Activated naive CD4-positive, alpha-beta T cell treated with anti-CD3 and anti-CD28 coated beads for 36 hours (primary cell): ENCODE results near the gene TLNRD1. TPM values are rescaled to one million over a fixed set of nuclear protein-coding genes. Genes with fewer than 3 reads are reported as not detected.

Experiments
- CTCF ChIA-PET: fragments of 350-600 bp; sonication (Branson Sonifier 250); formaldehyde crosslinking; loops from one replicate; lab custom pipeline; 2021; ENCODE audit warnings: antibody characterized with exemption; lab: Charles Lee
- DNase-seq: peaks from one replicate; pipeline ENCODE4 v3.0.0-alpha.2; 2020
- H3K27ac Mint-ChIP-seq: one replicate; pipeline ENCODE4 v1.8.0; 2021; ENCODE audit warnings: mild to moderate bottlenecking, mixed read lengths
- H3K27me3 Mint-ChIP-seq: one replicate; pipeline ENCODE4 v1.8.0; 2021; ENCODE audit warnings: low read depth, mixed read lengths
- H3K36me3 Mint-ChIP-seq: one replicate; pipeline ENCODE4 v1.8.0; 2021; ENCODE audit warnings: low read depth, mixed read lengths
- H3K4me1 Mint-ChIP-seq: one replicate; pipeline ENCODE4 v1.8.0; 2021; ENCODE audit warnings: low read depth, mixed read lengths
- H3K4me3 Mint-ChIP-seq: one replicate; pipeline ENCODE4 v1.8.0; 2021; ENCODE audit warnings: mild to moderate bottlenecking, moderate library complexity, mixed read lengths
- H3K9me3 Mint-ChIP-seq: one replicate; pipeline ENCODE4 v1.8.0; 2021; ENCODE audit warnings: mixed read lengths
- intact Hi-C: fragments of 100-400 bp; cut with micrococcal nuclease; formaldehyde crosslinking; loops from one replicate; pipeline ENCODE4 v1.15.1; 2023
- microRNA-seq: library from miRNA; unstranded; fragments of <30 nt; microRNA quantifications from one replicate; pipeline ENCODE4 v1.2.0, GENCODE V29; 2022; ENCODE audit warnings: borderline microRNAs expressed, borderline replicate concordance
- total RNA-seq, 2 experiments: library from RNA; stranded (reverse); gene quantifications; one replicate each; pipeline ENCODE4 v1.2.3, GENCODE V29; 2021

Gene TLNRD1
- total RNA-seq, 2 experiments from 2014 or later, result 15.9 to 16.6 TPM

DNA sequence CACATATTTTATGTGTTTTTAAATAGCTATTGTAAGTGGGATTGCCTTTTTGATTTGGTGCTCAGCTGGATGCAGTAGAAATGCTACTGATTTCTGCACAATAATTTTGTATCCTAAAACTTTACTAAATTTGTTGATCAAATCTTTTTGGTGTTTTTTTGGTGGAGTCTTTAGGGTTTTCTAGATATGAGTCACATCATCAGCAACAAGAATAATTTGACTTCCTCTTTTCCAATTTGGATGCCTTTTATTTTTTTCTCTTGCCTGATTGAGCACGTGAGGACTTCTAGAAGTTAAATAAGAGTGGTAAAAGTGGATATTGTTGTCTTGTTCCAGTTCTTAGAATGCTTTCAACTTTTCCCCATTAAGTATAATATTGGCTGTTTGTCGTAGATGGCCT lies 51.3 kb downstream of the TLNRD1 start:
- CTCF ChIA-PET, result no interaction called here
- no peaks in the 10 kb centered on the region for H3K4me1 Mint-ChIP-seq
- no peak overlapping the region for H3K27ac Mint-ChIP-seq
- H3K27me3 Mint-ChIP-seq, result no peaks in the 10 kb centered on the region
- no peak for DNase-seq
- no peak overlapping the region for H3K4me3 Mint-ChIP-seq
- intact Hi-C loops, result no loop called here
- H3K9me3 Mint-ChIP-seq, result no peaks in the 10 kb centered on the region
- H3K36me3 Mint-ChIP-seq, result no peaks in the 10 kb centered on the region

DNA sequence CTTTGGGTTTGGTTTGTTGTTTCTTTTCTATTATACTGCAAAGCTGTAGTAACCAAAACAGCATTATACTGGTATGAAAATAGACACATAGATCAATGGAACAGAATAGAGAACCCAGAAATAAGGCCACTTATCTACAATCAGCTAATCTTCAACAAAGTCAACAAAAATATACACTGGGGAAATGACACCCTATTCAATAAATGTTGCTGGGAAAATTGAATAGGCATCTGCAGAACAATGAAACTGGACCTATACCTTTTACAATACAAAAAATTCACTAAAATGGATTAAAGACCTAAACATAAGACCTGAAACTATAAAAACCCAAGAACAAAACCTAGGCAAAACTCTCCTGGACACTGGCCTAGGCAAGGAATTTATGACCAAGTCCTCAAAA lies 52.9 kb downstream of the TLNRD1 start:
- CTCF ChIA-PET, result no interaction called here
- intact Hi-C loops, result no loop called here

GRCh38 chr15:81054236-81054635 lies 53.5 kb downstream of the TLNRD1 start:
- CTCF ChIA-PET, result no interaction called here
- H3K9me3 Mint-ChIP-seq, result no peaks in the 10 kb centered on the region
- intact Hi-C loops, result no loop called here

More for the DNA sequence above, 52.9 kb downstream of the TLNRD1 start:
- Mint-ChIP-seq H3K9me3 (no peaks in the 10 kb centered on the region), H3K27me3 (no peaks in the 10 kb centered on the region), H3K4me3 (no peak overlapping the region), H3K27ac (no peak overlapping the region), H3K4me1 (no peaks in the 10 kb centered on the region), H3K36me3 (no peaks in the 10 kb centered on the region)
- DNase-seq, result no peak

More at GRCh38 chr15:81054236-81054635, 53.5 kb downstream of the TLNRD1 start:
- H3K4me3 Mint-ChIP-seq, result no peak overlapping the region
- H3K36me3 Mint-ChIP-seq, result no peaks in the 10 kb centered on the region
- H3K27me3 Mint-ChIP-seq, result no peaks in the 10 kb centered on the region
- no peak overlapping the region for H3K27ac Mint-ChIP-seq
- H3K4me1 Mint-ChIP-seq, result no peaks in the 10 kb centered on the region
- no peak for DNase-seq

Small RNAs within 50 kb of the gene (microRNA-seq; reads per million reads assigned to microRNA genes)
- gene MIR4514, result not detected

Other genes starting within 250 kb of the TLNRD1 start
- gene CEMIP, start 221.6 kb upstream of the TLNRD1 start, total RNA-seq, result not detected
- gene MESD, start 11.1 kb upstream of the TLNRD1 start, total RNA-seq, result 10 to 100 TPM; 12.5 to 15.1 TPM
- not detected for gene CFAP161, start 133.3 kb downstream of the TLNRD1 start, total RNA-seq
- 10 to 100 TPM; 36.4 to 38.8 TPM for gene IL16, start 196.0 kb downstream of the TLNRD1 start, total RNA-seq